Measurements from ENCODE around the gene PNISR. TPM values are rescaled to one million over a fixed set of nuclear protein-coding genes. Genes with fewer than 3 reads are reported as not detected.

Gene PNISR
- total RNA-seq, 1 donor from 2014 or later = 92.7 TPM

Other genes starting within 250 kb of the PNISR start
- gene FAXC, start 75.6 kb downstream of the PNISR start, total RNA-seq (ENCODE audit: insufficient read depth, low replicate concordance) = 5.3 TPM
- gene COQ3, start 31.1 kb downstream of the PNISR start, total RNA-seq (ENCODE audit: insufficient read depth, low replicate concordance) = 0.96 TPM
- gene USP45, start 90.1 kb upstream of the PNISR start, total RNA-seq (ENCODE audit: insufficient read depth, low replicate concordance) = 5.5 TPM
- gene CCNC, start 143.4 kb upstream of the PNISR start, total RNA-seq (ENCODE audit: insufficient read depth, low replicate concordance) = 100 TPM
- 1.2 TPM for gene PRDM13, start 181.5 kb upstream of the PNISR start, total RNA-seq (ENCODE audit: insufficient read depth, low replicate concordance)